SKM-1 (cell line): ENCODE results near the gene KIAA1614.

Experiments used
- DNase-seq: peaks from one replicate; lab custom pipeline; 2025; ENCODE audit not compliant: unreplicated experiment; lab: John Stamatoyannopoulos, UW

KIAA1614 gene

DNA sequence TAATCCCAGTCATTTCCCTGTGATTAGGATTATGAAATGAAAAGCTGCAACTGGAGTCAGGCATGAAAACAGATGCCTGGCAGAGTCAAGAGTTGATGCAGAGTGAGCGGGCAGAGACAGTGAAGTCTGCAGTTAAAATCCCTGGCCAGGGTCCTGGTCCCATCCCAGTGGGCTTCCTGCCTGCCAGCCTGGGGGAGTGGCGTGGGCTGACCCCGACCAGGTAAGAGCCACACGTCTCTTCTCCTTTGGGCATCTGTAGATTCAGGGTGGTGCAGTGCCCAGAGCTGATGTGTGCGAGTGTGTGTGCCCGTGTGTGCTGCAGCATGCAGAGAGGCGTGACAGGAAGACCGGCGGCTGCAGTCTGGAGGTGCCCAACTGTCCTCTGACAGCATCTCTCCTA lies 6.2 kb upstream of the KIAA1614 start:
- no peak for DNase-seq

DNA sequence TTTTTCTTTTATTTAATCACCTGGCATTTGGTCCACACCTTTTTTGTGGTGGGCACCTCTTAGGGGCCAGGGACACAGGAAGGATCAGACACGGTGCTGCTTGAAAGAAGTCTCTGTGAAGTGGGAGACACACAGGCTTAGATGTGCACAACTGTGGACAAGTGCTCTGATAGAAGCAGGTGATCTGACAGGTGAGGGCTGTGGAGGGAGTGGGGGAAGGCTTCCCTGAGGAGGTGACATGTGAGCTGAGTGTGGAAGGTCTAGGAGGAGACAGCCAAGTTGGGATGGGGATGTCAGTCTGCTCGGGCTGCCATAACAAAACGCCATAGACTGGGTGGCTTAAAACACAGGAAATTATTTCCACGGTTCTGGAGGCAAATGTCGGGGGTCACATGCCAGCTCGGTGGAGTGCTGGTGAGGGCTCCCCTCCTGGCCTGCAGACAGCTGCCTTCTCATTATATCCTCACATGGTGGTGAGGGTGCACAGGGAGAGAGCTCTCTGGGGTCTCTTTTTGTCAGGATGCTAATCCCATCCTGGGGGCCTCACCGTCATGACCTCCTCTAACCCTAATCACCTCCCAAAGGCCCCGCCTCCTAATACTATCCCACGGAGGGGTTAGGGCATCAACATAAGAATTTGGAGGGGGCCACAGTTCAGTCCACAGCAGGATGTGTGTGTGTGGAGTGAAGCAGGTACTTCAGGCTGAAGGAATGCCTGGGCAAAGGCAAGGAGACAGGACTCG lies 5.2 kb upstream of the KIAA1614 start:
- DNase-seq = no peak

DNA sequence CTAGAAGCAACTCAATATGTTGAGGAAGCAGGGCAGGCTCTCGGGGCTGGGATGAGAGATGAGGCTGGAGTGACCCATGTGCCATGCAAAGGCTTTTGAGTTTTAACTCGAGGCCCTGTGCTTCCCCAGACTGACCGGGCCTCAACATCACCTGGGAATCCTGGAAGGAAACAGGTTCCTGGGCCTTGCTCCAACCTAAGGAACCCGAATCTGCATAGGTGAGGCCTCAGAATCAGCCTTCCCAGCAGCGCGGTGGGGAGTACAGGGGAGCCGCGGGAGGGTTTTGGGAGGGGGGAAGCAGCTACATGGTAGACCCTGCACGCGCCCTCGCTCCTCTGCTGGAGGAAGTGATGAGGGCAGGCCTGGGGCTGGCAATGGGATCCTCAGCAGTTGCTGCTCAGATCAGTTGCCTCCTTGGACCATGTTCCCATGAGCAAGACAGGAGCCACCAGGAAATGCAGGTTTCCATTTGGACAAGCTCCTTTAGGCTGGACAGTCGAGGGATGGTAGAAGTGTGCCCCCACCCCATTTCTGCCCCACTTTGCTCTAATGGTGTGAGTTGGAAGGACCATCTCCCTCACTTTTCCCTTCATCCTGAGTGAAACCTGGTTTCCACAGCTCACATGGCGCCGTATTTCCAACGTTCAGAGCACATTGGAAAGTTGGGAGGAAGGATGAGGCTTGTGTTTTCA lies 4.5 kb upstream of the KIAA1614 start:
- DNase-seq = no peak

DNA sequence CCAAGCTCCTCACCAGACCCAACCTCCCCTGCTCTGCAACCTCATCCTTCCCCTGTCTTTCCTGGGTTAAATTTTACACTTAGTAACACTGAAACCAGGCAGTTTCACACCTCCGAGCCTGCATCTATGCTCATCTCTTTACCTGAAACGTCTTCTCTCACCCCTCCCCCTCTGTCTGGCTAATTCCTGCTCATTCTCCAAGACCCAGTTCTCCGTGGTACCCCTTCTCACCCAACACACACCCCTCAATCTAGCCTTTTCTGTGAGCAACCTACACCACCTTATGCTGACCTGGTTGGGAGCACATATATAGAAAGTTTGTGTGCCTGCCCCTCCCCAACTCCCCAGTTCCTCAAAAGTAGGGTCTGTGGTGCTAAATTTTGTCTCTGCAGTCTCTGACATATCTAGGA lies 3.7 kb upstream of the KIAA1614 start:
- no peak for DNase-seq

DNA sequence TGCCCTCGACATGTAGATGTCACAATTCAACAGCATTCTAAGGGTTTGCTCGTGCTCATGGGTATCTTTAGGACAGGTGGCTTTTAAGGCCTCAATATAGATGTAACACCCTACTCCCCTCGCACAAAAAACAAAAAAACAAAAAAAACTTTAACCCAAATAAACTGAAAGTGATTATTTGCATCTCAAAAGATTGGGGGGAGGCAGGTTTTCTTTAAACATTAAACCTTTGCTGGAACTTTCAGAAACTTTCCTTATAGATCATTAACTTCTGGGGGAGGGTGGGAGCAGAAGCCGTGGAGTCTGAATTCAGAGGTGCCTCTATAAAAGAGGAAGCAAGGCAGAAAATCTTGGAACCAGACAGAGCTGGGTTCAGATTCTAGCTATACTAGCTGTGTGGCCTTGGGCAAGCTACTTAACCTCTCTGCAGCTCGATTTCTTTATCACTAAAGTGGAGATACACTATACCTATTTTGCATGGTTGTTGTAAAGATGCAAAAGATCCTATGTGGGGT lies 3.2 kb upstream of the KIAA1614 start:
- DNase-seq = no peak

DNA sequence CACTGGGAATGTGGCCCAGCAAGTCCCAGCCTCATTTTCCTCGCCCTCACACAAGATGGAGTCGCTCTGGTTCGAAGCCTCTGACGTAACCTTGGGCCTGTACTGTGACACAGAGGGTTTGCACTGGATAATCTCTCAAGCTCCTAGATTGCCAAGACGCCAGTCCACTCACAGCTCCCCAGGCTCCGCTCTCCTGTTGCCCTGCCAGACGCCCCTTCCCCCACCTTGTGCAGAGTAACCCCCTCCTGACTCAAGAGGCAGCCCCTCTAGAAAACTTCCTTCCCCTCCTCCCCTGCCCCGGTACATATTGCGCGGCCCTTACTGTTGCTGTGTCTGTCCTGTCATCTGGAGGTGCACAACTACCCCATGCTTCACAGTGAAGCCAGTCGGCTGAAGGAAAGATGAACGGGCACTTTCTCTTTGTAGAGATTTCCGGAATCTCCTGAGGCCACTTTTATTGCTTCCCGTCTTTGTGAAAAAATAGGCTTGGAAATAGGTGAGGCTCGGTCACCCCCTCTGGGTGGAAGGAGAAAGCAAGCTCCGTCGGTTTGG lies 981 bp upstream of the KIAA1614 start:
- DNase-seq = no peak

DNA sequence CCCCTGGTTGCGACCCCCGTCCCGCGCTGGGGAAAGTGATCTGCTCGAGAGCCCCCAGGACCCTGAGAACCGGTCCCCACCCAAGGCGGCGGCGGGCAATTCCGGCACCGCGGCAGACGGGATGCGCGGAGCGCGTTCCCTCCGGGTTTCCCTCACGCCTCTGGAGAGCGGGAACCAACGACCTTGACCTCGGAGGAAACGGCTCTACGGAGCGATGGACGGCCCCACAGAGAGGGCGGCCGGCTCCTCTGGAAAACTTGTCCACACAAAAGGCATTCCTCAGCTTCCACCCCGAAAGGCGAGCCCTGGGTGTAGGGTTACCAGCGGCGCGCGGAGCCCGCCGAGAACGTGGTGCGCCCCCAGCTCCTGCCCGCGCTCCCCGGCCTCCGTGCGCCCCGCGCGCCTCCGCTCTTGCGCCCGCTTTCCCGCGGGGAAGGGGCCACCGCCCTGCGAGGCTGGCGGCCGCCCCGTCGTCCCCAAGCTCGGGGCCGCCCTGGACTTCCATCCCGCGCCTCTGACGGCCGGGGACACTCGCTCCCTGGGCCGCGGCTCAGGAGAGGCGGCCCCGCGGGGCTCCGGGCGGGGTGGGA lies 391 bp upstream of the KIAA1614 start:
- DNase-seq = no peak

DNA sequence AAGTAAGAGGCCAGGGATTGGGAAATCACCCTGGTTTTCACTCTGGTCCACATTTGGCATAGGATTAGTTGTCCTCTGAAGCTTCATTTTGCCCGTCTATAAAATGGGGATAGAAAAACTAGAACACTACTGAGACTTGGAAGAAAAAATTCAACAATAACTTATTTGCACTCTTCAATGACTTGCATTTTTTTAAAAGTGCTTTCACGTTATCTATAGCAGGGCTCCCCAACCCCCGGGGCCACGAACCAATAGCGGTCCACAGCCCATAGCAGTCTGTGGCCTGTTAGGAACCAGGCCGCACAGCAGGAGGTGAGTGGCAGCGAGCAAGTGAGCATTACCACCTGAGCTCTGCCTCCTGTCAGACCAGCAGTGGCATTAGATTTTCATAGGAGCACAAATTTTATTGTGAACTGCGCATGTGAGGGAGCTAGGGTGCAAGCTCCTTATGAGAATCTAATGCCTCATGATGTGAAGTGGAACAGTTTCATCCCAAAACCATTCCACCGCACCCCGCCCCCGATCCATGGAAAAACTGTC lies 2.8 kb downstream of the KIAA1614 start:
- no peak for DNase-seq

DNA sequence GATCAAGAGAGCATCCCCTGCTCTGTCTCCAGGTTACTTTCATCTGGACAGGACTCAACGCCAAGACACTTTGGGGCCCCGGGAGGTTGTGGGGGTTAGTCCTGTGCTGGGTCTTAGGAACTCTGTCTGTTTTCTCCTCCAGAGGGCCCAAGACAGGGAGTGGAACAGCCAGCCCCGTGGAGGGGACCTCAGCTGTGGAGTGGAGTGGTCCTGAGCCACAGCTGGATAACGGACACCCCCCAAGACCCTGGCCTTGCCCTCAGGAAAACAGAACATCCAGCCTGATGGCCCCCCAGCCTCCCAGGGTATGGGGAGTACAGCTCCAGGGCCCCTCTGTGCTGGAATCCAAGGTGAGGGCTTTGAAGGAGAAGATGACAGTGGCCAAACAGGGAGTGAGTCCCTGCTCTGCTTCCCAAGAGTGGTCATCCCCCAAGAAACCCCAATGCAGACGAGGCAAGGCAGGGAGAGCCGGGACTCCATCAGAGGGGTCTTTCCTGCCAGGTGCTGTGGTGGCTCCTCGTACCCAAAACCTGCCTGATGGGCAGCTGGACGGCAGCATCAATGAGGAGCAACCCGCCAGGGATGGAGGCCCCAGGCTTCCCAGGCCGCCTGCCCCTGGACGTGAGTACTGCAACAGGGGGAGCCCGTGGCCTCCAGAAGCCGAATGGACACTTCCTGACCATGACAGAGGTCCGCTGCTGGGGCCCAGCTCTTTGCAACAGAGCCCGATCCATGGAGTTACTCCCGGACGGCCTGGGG lies 3.5 kb downstream of the KIAA1614 start:
- DNase-seq = no peak

DNA sequence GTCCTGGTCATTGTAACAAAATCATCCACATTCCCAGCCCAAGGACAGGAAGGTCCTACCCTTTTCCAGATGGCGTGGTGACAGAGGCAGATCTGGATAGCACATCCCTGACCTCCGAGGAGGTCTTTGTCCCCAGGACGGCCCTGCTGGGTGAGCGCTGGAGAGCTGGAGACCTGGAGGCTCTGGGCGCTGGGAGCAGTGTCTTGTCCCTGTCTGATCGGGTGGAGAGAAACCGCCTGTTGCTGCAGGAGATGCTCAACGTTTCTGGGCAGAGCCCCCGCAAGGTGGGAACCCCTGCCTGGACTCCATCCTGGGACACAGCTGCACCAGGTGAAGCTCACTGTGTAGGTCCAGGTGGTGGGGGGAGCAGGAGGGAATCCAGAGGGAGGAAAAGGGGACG lies 4.1 kb downstream of the KIAA1614 start:
- no peak for DNase-seq

DNA sequence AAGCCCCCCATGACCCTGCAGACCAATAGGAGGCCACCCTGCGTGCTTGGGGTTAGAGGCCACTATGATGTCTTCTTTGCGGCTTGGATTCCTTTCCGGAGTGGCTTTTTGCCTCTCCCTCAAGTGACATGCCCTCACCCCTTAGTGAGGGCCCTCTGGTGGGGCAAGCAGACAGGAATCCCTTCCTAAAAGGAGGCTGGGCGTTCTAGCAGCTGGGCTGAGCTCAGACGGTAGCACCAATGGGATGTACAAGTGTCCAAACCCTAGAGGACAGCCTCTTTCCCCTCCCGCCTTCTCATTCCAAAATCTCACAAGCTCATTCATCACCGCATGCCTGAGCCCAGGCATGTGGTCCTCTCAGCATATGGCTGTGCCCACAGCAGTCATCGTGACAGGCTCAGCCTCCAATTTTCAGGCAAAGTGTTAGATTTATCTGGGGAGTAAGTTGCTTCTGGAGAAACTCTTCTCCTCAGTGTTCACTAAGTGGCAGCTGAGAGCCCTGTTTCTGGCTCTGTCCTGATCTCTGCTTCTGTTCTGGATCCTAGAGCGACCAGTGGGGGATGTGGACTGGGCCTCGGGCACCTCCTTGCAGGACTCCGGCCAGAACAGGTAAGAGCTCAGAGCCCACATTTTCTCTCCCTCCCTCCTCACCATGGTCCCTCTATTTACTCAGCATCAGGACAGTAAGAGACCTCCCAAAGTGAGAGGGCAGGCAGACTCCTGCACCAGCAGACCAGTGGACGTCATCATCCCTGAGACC lies 4.8 kb downstream of the KIAA1614 start:
- DNase-seq = no peak

DNA sequence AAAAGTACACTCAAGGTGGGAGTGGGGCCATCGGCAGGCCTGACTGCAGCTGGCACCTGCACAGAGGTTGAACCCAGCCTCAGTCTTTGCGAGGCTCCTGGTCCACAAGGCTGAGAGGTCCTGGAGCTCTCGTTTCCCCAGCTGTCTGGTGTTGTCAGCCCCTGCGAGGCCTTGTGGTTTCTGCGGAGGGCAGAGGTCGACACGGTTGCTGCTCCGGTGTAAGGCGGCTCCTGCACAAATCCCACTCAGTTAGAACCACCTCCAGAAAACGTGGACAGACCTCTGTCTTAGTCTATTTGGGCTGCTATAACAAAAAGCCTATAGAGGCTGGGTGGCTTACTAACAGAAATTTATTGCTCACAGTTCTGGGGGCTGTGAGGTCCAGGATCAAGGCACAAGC lies 5.8 kb downstream of the KIAA1614 start:
- DNase-seq = no peak

DNA sequence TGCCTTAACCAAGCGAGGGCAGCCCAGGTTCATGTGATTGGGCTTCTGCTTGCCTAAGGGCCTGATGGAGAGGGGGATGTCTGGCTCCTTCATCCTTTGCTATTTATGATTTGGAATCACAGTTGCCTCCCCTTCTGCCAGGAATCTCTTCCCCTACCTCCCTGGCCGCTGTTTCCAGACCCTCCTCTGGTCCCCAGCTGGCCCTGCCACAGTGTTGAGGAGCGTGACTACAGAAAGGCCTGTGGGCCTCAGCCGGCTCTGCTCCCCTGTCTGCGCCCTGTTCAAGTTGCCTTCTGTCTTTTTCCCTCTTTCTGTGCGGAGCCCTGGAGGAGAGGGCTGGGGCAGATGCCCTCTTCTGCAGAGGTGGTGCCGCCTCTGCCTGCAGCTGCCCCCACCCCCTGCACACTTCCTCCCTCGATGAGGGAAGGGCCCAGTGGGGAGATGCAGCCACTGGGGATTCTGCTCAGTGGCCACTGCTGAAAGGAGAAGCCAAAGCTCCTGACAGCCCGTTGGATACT lies 6.5 kb downstream of the KIAA1614 start:
- no peak for DNase-seq

DNA sequence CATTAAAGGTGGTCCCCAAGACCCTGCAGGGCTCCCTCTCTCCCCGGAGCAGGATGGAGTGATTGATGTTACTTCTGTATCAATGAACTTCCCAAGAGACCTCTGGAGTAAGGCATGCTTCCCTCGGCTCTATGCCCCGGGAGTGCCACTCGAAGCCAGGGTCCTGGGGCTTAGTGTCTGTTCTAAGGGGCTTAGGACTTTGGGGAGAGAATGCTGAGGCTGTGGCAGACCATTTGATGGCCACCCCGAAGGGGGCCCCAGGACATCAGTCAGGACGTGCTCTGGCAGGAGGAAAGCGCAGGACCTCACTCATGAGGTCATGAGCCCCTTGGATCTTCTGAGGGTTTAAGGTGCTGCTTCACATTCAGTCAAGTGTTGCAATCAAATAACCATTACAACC lies 7.5 kb downstream of the KIAA1614 start:
- DNase-seq = no peak

DNA sequence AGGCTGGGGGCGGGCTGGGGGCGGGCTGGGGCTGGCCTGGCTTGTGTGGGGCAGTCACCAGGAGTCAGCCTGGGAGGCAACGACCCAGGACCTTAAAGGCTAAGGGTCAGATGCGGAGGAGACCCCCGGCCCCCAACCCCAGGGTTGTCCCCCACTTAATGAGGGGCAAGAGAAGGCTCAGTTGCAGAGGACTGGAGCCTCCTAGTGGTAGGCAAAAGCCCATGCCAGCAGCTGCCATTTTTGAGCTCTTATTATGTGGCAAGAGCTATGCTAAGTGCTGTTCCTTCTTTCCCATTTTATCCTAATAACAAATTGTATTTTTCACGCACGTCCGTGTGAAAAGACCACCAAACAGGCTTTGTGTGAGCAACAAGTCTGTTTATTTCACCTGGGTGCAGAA lies 8.0 kb downstream of the KIAA1614 start:
- DNase-seq = no peak

DNA sequence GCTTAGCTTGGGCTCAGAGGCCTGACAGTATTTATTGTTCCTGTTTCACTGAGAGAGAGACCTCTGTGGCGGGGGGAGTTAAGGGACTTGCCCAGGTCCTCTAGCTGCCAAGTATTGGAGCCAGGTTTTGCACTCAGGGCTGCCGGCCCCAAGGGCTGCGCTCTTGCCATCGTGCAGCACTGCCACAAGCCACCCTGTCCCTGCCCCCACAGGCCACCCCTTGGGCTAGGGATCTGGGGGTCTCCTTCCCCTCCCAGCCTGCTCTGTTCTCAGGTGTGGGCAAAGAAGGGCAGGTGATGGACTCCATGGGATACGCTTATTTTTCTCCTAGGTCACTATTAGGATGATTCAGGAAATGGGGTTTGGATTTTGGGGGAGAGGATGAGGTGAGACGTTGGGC lies 8.7 kb downstream of the KIAA1614 start:
- DNase-seq = no peak

DNA sequence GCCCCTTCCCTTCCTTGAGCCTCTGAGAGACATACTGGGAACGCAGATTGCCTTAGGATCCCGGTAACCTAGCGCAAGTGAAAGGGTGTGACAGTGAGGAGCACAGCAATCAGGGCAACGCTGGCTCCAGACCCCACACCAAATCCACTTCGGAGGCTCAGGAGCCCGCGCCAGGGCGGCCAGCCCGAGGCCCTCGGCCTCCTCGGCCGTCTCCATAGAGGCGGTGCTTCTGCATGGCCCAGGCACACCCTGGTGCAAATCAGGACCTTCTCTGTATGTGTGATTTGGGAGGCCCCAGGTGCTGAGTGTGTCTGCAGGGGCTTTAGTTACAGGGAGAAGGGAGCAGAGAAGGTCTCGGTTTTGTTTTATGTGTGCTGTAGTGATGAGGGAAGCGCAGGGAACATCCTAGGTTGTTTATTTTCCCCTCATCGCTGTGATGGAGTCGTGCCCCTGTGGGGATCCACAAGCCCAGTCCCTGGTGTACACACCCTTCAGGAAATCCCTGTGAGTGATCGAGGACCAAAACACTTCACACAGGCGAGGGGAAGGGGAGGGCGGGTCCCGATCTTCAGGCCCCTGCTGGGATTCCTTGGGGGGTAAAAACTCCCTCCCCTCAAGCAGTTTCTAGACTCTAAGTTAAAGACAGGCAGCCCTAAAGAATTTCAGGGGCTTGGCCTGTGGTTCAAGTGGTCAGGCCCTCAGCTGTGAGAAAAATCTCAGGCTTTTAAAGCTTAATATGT lies 9.4 kb downstream of the KIAA1614 start:
- no peak for DNase-seq

DNA sequence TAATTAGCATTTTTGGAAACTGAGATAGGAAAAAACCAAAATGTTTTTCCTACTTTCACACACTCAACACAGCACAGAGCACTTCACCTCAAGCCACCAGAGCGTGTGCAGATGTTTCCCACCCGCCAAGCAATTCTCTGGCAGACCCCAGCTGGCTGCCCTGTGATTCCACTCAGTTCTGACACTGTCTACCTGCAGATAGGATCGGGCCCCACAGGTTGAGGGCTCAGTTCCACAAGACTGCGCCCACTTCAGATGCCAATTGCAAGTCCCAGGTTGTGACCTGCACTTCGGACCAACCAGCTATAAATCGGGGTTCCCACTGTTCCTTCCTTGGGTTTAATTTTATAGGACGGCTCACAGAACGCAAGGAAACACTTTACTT lies 9.9 kb downstream of the KIAA1614 start:
- DNase-seq = no peak
